CD4-positive, alpha-beta T cell treated with Interleukin-15 for 1 hour (primary cell): ENCODE results near the gene PHACTR1.
A peak's percentile ranks its signal among the peaks of the same experiment; 100 is the strongest.
"Not testable (repeated sequence)": the region's sequence is repeated elsewhere in the genome, so short reads cannot be mapped to it uniquely, and the experiment has no call there.

ENCODE experiments used
- DNase-seq: peaks from one replicate; pipeline ENCODE4 v3.0.0-alpha.2; 2020

Gene PHACTR1

DNA sequence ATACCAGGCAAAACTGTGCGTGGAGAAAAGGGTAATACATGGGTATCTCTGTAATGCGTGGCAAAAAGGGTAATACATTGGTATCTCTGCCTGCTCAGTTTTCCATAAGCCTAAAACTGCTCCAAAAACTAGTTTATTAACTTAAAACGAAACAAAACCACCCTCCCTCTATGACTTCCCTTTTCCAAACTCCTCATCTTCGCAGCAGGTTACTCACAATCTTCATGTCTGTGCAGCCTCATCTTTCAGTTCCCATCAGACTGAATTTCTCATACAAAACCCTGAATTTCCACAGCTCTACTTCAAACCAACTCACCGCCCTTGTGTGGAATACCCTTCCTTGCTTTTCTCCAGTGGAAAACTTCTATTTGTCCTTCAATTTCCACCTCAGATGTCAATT lies 199.4 kb downstream of the PHACTR1 start:
- DNase-seq = no peak

DNA sequence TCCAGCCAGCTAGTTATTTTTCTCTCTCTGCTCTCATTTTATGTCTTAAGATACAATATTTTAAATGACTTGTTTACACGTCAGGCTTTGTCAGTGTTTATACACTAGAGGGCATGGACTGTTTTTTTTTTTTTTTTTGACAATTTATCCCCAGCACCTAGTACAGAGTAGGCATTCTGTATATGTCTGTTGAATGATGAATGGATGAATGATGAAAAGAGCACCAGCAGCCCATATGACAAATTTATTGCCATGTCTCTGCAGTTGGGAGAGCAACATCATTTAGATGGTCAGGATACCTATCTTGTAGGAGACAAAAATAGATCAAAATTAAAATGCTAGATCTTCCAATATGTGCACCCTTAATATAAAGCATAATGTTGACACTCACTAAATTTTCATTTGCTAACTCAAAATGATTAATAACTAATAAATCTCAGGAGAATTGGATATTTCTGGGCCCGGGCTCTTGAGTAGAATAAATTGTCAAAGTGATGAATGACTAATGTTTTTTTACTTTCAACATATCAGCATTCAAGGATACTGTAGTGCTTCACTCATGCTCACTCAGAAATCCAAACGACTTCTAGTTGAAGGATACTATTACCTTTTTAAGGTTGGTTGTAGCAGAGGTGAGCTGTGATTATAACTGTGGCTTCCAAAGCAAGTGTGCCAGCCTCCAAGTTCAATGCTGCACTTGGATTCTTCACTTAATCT lies 200.0 kb downstream of the PHACTR1 start:
- no peak for DNase-seq

DNA sequence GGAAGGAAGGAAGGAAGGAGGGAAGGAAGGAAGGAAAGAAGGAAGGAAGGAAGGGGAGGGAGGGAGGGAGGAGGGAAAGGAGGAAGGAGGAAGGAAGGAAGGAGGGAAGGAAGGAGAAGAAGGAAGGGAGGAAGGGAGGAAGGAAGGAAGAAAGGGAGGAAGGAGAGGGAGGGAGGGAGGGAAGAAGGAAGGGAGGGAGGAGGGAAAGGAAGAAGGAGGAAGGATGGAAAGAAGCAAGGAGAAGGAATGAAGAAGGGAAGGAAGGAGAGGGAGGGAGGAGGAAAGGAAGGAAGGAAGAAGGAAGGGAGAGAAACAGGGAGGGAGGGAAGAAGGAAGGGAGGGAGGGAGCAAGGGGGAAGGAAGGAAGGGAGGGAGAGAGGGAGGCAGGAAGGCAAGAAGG lies 204.9 kb downstream of the PHACTR1 start:
- no peak for DNase-seq

DNA sequence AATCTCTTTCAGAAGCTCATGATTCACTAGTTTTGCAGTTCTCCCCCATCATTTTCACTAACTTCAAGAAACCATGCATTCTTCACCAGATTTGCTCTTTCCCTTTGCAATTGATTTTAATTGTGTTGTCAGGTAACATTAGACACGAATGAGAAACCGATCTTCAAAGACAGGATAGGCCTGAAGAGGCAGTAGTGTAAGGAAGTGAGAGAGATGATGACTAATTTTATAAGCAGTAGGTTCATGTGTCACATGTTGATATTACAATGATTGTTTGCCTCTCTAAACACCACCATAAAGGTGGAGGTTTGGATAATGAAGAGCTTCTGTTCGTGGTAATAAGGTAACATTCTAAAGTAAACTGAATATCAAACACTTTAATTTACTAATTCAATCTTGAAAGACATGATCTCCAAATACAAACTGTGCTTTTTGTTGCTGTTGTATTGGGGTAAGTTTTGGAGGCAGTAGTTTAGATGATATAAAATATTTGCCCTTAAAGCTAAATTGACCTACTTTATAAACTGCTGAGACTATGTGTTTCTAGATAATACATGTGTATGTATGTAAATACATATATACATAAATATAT lies 207.2 kb downstream of the PHACTR1 start:
- no peak for DNase-seq

DNA sequence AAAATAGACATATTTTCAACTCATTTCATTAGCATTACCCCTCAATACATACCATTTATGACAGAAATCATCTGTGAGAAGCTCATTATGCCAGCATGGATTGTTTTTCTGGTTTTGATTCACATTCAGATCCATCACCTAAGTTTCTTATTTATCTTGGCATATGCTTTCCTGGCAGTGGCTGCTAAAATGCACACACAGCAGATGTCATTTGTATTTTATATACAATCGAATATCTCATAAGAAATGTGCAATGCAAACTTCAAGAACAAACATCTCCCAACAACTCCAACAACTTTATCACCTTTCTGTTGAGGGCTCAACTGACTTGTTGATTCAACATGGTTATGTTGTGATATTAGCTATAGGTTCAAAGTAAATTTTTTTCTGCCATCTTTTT lies 208.3 kb downstream of the PHACTR1 start:
- DNase-seq = no peak

DNA sequence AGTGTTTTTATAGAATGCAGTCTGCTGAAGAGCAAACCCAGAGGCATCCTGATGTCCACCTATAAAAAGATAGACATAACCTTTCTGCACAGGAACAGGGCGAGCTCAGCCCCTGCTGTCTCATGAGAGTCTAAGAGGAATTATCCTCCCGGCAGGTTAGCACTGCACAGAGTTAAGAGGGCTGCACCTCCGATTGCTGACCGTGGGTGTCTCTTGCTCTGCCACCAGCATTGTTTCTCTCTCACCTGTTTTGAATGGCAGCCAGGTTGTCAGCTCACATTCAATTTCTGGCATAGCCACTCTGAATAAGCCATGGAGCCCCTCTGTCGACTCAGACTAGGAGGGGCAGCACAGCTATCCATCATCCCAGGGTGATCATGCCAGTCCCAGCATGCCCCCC lies 211.2 kb downstream of the PHACTR1 start:
- no peak for DNase-seq

DNA sequence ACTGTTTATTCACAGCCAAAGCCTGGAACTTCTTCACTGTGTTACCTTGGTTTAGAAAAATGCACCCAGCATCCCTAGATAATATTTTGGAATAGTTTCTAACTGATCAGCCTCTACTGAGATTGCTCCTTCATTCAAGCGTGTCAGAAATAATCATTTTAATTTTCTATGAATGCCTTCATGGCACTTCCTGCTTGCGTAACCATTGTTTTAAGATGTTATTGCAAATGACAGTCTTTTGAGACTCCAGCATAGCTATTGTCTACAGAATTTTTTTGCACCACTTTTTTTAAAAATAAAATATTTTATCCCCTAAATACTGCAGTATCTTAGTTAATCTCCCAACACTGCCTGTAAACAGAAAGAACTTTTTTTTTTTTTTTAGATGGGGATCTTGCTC lies 213.1 kb downstream of the PHACTR1 start:
- no peak for DNase-seq

DNA sequence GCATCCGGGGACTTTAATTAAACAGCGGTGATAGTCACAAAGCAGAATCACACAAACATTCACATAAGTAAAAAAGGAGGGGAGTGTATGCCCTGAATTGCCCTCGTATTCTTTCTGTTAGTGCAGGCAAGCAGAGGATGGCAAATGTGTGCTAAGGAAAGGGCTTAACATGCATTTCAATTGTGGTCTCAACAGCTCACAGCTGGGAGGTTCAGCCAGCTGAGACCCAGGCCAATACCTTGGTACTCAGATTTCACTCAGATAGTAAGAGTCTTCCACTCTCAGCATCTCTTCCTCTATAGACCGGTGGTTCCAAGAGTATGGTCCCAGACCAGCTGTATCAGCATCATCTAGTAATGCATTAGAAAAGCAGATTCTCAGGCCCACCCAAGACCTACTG lies 215.1 kb downstream of the PHACTR1 start:
- DNase-seq = no peak

DNA sequence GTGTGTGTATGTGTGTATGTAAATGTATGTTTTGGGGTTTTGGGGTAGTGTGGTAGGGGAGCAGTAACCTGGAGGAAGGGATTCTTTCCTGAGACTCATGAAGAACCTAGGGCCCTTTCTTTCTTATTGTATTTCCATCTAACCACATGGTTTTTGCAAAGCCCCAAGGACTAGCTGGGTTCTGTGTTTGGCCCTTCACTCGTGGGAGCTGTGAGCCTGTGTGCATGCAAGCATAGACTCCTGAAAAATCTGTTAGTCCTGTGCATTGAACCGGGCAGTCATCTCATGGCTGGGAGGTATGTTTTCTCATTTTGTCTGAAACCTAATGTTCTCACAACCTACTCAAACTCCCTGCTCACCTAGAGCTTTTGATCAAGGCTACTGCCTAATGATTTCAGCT lies 219.1 kb downstream of the PHACTR1 start:
- DNase-seq = no peak

DNA sequence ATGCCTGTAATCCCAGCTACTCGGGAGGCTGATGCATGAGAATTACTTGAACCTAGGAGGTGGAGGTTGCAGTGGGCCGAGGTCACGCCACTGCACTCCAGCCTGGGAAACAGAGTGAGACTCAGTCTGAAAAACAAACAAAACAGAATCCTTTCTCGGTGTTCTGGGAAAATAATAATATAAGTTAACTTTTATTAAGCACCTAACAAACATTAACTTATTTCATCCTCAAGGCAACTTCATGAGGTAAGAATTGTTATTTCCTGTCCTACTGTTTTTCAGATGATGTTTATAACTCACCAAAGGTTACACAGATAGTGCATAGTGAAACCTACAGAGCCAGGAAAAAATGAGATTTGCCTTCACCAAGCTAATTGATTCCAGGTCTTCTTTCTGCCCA lies 221.4 kb downstream of the PHACTR1 start:
- no peak for DNase-seq

DNA sequence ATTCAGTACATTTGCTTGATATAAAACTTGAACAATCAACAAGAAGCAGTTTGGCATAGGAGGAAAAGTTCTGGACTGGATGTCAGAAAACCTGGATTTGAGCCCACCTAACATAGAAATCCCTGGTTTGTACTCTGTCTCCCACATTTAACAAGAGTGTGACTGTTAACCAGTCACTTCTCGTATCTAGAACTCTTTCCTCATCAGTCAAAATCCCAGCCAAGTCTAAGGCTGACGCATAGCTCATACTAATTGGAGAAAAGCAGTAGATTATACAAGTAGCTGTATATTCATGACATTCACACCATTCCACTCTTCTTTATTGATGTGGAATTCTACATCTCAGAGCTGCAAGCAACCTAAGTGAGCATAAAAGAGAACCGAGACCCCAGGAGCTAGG lies 222.7 kb downstream of the PHACTR1 start:
- no peak for DNase-seq

DNA sequence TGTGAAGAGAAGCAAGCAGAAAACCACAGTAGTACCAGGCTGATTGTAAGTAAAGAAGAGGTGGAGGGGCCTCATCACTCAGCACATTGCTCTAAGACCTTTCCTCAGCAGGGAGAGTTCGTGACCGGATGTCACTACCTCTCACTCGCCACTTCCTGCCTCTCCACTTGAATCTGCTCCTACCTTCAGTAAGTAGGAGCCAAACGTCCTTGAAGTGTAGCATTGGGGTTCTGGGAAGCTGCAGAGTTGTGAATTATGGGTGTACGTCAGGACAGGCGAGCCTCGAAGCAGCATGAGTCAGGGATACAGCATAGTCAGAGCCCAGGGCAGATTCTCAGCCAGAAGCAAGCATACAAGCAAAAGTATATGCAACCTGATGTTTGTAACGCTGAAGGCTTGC lies 224.9 kb downstream of the PHACTR1 start:
- no peak for DNase-seq

DNA sequence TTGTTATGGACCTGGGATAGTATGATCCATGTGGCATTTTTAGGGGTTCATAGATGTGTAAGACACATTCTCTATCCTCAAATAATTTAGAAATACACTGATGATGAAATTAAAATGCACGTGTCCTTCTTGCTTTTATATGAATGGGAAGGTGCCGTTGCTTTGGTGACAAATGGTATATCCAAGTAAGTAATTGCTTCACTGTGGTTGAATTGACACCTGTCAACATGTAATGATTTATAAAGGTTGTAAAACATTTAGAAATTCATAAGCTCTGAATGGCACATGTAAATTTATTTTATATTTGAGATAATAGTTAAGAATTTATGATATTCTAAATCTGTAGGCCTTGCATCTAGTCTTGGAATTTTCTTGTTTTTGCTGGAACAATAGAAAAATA lies 227.0 kb downstream of the PHACTR1 start:
- no peak for DNase-seq

DNA sequence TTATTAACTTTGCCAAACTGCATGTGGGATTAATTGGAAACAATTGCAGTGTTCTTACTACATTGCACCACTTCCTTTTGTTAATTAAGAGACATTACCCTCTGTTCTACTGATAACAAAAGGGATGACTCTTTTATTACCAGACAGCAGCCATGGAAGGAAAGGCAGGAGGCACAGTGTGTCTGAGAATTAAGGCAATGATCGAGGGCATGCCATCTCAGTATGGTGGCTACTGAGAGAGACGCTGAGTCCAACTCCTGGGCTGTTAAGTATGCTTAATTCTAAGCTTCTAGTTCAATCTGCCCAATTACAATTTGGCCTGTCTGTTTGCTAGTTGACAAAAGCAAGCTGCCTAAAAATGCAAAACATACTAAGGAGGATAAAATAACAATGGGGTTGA lies 227.4 kb downstream of the PHACTR1 start:
- DNase-seq = no peak

DNA sequence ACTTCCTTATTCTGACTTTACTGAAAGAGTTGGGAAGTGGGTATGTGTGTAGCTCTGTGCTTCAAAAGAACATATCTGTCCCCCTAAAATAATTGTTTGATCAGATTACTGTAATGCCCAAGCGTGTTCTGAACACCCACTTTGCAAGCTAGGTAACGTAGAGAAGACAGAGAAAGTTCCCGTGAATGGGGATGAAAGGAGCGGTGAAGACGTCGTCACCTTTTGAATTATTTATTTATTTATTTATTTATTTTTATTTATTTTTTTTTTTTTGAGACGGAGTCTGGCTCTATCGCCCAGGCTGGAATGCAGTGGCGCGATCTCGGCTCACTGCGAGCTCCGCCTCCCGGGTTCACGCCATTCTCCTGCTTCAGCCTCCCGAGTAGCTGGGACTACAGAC lies 228.0 kb downstream of the PHACTR1 start:
- not testable (repeated sequence) for DNase-seq

DNA sequence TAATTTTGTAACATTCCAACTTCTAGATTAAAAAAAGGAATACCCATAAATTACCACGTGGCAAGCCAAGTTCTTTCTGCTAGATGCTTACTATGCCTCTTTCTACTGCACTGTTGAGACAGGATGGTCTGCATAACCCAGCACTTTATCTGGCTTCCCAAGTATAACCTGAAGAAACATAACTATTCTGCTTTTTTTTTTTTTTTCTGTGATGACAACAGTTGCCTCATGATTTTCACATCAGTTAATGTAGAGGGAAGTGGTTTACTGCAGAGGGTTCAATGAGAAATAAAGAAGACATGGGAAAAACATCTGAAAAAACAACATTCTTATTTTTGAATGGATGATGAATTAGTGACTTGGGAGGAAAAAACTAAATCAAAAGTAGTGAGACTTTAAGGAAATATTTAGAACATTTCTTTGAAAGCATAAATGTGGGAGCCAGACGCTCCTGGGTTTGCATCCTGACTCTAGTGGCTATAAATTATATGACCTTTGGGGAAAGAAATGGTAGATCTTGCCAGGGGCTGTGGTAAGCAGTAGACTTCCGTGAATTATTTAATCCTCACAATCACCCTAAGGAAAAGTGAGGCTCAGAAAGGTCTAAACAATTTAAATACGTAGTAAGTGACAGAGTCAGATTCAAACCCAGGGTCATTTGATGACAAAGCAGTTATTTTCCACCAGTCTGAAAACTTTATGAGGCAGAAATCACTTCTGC lies 230.7 kb downstream of the PHACTR1 start:
- no peak for DNase-seq

DNA sequence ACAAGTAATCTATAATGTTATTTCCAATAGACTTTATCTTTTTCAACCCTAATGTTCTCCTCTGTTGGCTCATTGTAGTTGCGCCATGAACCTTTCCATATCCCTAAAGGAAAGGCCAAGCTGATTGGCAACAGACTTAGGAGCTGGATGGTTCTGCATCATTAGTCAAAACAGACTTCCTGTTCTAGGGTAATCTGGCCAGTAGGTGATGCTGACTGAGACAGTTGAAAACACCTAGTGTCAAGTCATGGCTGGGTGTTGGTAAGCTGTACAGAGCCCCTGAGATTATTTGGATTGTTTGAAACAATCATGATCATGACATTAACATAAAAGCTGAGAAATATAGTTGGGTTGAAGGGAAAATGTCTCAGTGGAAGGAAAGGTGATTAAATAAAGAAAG lies 231.4 kb downstream of the PHACTR1 start:
- DNase-seq = no peak

DNA sequence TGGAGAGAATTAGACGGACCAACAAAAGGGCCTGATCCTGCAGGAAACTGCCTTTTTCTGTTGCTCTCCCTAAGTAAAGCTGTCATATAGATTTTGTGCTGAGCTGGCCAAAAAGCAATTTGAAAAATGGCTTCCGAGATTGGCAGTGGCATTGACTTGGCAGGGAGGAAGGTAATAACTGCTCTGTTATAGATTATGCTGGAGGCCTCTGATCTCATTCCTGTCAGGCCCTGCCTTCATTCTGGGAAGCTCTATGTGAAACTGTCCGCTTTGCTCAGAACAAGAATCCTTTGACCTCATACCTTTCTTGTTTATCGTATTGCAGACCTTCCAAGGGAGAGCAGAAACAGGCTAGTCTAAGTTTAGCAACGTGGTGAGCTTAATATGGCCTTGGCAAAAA lies 234.4 kb downstream of the PHACTR1 start:
- no peak for DNase-seq

DNA sequence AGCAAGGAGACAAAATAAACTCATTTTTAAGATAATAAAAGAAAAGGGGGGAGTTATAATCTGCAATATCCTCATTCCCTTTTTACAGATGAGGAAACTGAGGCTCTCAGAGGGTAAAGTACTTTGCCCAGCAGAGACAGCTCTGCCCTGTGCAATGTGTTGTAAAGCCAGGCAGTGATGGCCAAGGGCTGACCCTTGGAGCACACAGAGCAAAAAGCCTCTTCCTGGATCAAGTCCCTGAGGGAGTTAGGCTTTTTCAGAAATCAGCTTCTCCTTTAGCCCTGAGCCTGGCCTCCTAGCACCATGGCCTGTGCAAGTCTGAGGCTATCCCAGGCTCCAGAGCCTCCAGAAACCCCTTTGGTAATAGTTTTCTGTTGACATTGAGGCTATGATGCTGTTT lies 234.8 kb downstream of the PHACTR1 start:
- no peak for DNase-seq

DNA sequence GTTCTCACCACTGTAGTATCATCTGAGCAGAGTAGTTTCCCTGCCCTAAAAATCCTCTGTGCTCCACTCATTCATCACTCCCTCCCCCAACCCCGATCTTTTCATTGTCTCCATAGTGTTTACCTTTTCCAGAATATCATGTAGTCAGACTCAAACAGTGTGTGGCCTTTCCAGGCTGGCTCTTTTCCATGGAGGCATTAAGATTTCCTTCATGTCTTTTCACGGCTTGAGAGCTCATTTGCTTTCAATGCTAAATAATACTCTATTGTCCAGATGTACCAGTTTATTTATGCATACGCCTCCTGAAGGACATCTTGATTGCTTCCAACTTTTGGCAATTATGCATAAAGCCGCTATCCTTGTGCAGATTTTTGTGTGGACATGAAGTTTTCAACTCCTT lies 235.8 kb downstream of the PHACTR1 start:
- DNase-seq = no peak

DNA sequence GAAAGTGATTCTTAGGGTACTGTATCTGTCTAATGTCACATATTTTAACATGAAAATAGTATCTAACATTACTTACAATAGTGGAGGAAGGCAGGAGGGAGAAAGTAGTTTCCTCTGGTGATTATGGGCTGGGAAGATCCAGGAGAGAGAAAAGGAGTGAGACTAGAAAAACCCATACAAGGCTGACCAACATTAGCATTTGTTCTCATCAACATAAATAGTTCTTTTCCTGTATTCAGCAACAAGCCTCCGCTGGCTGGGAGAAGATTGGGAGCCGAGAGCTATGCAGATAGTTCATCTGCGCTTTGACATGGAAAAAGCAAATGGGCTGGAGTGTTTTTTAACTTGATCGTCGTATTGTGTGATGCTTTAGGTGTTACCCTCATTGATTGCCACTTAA lies 239.4 kb downstream of the PHACTR1 start:
- no peak for DNase-seq

DNA sequence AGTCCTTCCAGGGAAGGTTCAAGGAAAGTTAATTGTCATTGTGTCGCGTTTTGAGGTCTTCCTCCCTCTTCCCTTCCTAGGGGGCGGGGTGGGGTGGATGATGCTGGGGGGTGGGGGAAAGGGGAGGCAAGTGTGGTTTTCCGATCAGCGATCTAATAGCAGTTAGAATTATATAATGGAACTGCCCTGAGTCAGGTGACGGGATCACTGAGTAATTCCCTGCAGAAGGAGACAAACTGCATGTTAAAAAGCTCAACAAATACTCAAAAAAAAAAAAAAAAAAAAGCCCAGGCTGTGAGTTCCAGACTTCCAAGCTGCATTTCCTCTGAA lies 240.4 kb downstream of the PHACTR1 start:
- no peak for DNase-seq

DNA sequence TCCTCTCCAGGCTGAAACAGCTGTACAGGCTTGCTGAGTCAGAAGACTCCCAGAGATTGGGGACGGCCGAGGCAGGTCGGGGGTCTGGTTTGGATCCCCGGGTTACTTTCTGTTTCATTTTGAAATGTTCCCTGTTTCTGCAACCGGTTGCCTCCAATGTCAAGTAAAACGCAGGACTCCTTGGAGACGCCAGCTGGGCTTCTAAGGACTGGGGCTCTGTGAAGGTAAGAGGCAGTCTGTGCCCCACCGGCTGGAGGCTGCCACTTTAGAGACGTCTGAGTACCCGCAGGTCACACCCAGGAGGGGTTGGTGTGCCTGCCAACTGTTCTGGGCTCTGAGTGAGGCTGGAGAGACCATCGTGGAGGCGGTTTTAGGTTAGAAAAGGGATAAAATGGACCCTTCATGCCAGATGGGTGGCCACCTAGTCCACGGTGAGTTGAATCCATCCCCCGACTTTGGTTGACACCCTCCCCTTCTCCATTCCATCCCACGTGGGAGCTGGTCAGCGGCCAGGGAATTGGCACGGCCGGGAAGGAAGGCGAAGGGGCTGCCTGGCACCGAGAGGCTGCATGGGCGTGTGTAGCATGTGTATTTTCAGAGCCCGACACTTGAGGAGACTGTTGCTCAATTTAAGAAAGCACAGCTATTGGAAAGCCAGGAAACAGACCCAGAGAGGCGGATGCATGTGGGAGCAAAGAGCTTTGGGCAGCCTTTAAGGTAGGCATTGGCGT lies 240.9 kb downstream of the PHACTR1 start:
- peak; percentile 17 for DNase-seq
